HCT116 (cell line): ENCODE results near the gene CCSER1. TPM values are rescaled to one million over a fixed set of nuclear protein-coding genes. Genes with fewer than 3 reads are reported as not detected.

Experiments
- ATAC-seq: fragments of 200-7000 bp; cut with Tn5 transposase; 2 replicates; pipeline ENCODE4 v1.9.1; 2020; ENCODE audit warnings: mild to moderate bottlenecking, moderate library complexity
- BruUV-seq: library from RNA; stranded (reverse); fragments of 400-500 nt; replicated peaks from 2 replicates; lab custom pipeline; 2021; lab: Mats Ljungman, UMichigan
- CTCF ChIA-PET: fragments of 300-600 bp; sonication (Branson Sonifier 250); formaldehyde crosslinking; loops from one replicate; lab custom pipeline; 2021; ENCODE audit warnings: antibody characterized with exemption; lab: Charles Lee
- POLR2A ChIA-PET: fragments of 300-600, 350-600 bp; sonication (Branson Sonifier 250); formaldehyde crosslinking; loops from one replicate; lab custom pipeline; 2021; ENCODE audit warnings: antibody characterized with exemption; lab: Charles Lee
- RAD21 ChIA-PET, 2 experiments: fragments of 300-600 bp; sonication (Branson Sonifier 250); formaldehyde crosslinking; loops; one replicate each; lab custom pipeline; 2023; ENCODE audit warnings: low total read pairs in 2 of 2; ENCODE audit not compliant: uncharacterized antibody in 2 of 2, unreplicated experiment in 2 of 2, low non-redundant PET in 1 of 2; lab: Charles Lee
- DNase-seq: peaks from one replicate; pipeline ENCODE4 v3.0.0-alpha.2; 2010; ENCODE audit warnings: low read depth, low spot score
- H2AFZ ChIP-seq: fragments of 200-600 bp; shearing (Covaris generic), sonication (generic); 2 replicates; pipeline ENCODE4 v1.6.1; 2017; ENCODE audit warnings: low read depth, mixed run types, mixed read lengths, antibody characterized with exemption, low read length; ENCODE audit not compliant: poor library complexity, severe bottlenecking
- H3K27ac ChIP-seq: 2 replicates; pipeline ENCODE4 v1.5.1; 2012; ENCODE audit warnings: low read depth, low read length
- H3K27me3 ChIP-seq: fragments of 200-600 bp; sonication (generic); 2 replicates; pipeline ENCODE4 v1.6.1; 2016; ENCODE audit warnings: mixed run types, low read length, mixed read lengths; ENCODE audit not compliant: insufficient read depth
- H3K36me3 ChIP-seq, 2 experiments: fragments of 200-500 bp in 1 of 2; fragments of 200-600 bp in 1 of 2; sonication (Bioruptor generic) in 1 of 2; sonication (generic) in 1 of 2; 2 replicates each; pipeline versions ENCODE4 v1.5.1 to v1.6.1; 2014 to 2016; ENCODE audit warnings: low read length in 2 of 2, inconsistent platforms in 1 of 2, mixed read lengths in 1 of 2, mixed run types in 1 of 2; ENCODE audit not compliant: insufficient read depth in 2 of 2, control insufficient read depth in 1 of 2
- H3K4me1 ChIP-seq, 2 experiments: fragments of 200-600 bp in 1 of 2; sonication (generic) in 1 of 2; 2 replicates each; pipeline versions ENCODE4 v1.5.1 to v1.6.1; 2012 to 2017; ENCODE audit warnings: low read length in 2 of 2, inconsistent platforms in 1 of 2, mild to moderate bottlenecking in 1 of 2, mixed read lengths in 1 of 2, mixed run types in 1 of 2, moderate library complexity in 1 of 2; ENCODE audit not compliant: insufficient read depth in 2 of 2, control insufficient read depth in 1 of 2
- H3K4me2 ChIP-seq: fragments of 200-600 bp; sonication (generic); 2 replicates; pipeline ENCODE4 v1.6.1; 2017; ENCODE audit warnings: mixed run types, low read length, mixed read lengths
- H3K4me3 ChIP-seq, 2 experiments: fragments of 200-600 bp in 1 of 2; sonication (generic) in 1 of 2; replicated peaks in 1 of 2; 2 replicates each; pipeline ENCODE4 v1.5.1; 2011 to 2016; ENCODE audit warnings: low read length in 2 of 2, control low read depth in 1 of 2, low read depth in 1 of 2, mild to moderate bottlenecking in 1 of 2, mixed read lengths in 1 of 2, mixed run types in 1 of 2
- H3K79me2 ChIP-seq: fragments of 200-600 bp; sonication (generic); 2 replicates; pipeline ENCODE4 v1.6.1; 2017; ENCODE audit warnings: mild to moderate bottlenecking, mixed run types, low read length, moderate library complexity, mixed read lengths; ENCODE audit not compliant: insufficient read depth
- H3K9ac ChIP-seq: fragments of 200-600 bp; sonication (generic); 2 replicates; pipeline ENCODE4 v1.6.1; 2016; ENCODE audit warnings: low read length, mixed read lengths
- H3K9me2 ChIP-seq: fragments of 200-600 bp; sonication (generic), shearing (Covaris generic); 2 replicates; pipeline ENCODE4 v1.6.1; 2017; ENCODE audit warnings: mixed run types, mild to moderate bottlenecking, moderate library complexity; ENCODE audit not compliant: insufficient read depth
- H3K9me3 ChIP-seq, 2 experiments: fragments of 200-500 bp in 1 of 2; fragments of 200-600 bp in 1 of 2; sonication (Bioruptor generic) in 1 of 2; sonication (generic) in 1 of 2; 2 replicates each; pipeline ENCODE4 v1.6.1; 2014 to 2017; ENCODE audit warnings: low read length in 2 of 2, mixed read lengths in 2 of 2, inconsistent platforms in 1 of 2, low read depth in 1 of 2, mild to moderate bottlenecking in 1 of 2, mixed run types in 1 of 2, moderate library complexity in 1 of 2; ENCODE audit not compliant: control insufficient read depth in 1 of 2, insufficient read depth in 1 of 2
- H4K20me1 ChIP-seq: fragments of 200-600 bp; sonication (generic), shearing (Covaris generic); 2 replicates; pipeline ENCODE4 v1.6.1; 2017; ENCODE audit warnings: mixed run types, mild to moderate bottlenecking, moderate library complexity; ENCODE audit not compliant: insufficient read depth
- EGR1 ChIP-seq: IDR thresholded peaks from 2 replicates; pipeline ENCODE4 v1.6.1; 2012; ENCODE audit warnings: low read depth
- ELF1 ChIP-seq: IDR thresholded peaks from 2 replicates; pipeline ENCODE4 v1.6.1; 2012; ENCODE audit warnings: low read depth, borderline replicate concordance
- EZH2 ChIP-seq: fragments of 200-600 bp; sonication (generic); IDR thresholded peaks from 2 replicates; pipeline ENCODE4 v1.6.1; 2017; ENCODE audit warnings: antibody characterized with exemption, mixed run types
- POLR2AphosphoS5 ChIP-seq: IDR thresholded peaks from 2 replicates; pipeline ENCODE4 v1.6.1; 2011; ENCODE audit warnings: mild to moderate bottlenecking, low read depth, low read length, moderate library complexity
- RAD21 ChIP-seq: IDR thresholded peaks from 2 replicates; pipeline ENCODE4 v1.6.1; 2012; ENCODE audit warnings: low read depth, mild to moderate bottlenecking
- SRF ChIP-seq: IDR thresholded peaks from 2 replicates; pipeline ENCODE4 v1.6.1; 2012; ENCODE audit warnings: low read depth
- intact Hi-C: fragments of 100-400 bp; cut with micrococcal nuclease; formaldehyde crosslinking; loops from 2 replicates; pipeline ENCODE4 v1.10.0; 2022
- total RNA-seq: library from RNA; stranded (reverse); gene quantifications from one replicate; pipeline ENCODE4 v1.2.1, GENCODE V29; 2021; ENCODE audit not compliant: unreplicated experiment
- TF ChIP-seq, protein P1 (sequence below): IDR thresholded peaks from 2 replicates; pipeline ENCODE4 v1.6.1; 2012; ENCODE audit warnings: low read depth
- TF ChIP-seq, protein P2 (sequence below): IDR thresholded peaks from 2 replicates; pipeline ENCODE4 v1.6.1; 2011; ENCODE audit warnings: mild to moderate bottlenecking, low read length, moderate library complexity; ENCODE audit not compliant: insufficient replicate concordance; ENCODE audit errors: extremely low read depth

The CCSER1 gene
- total RNA-seq, 1 experiment from 2014 or later: 6.7 TPM

GRCh38 chr4:91256043-91256442, 1128.8 kb downstream of the CCSER1 start:
- TF ChIP-seq, protein P1, sequence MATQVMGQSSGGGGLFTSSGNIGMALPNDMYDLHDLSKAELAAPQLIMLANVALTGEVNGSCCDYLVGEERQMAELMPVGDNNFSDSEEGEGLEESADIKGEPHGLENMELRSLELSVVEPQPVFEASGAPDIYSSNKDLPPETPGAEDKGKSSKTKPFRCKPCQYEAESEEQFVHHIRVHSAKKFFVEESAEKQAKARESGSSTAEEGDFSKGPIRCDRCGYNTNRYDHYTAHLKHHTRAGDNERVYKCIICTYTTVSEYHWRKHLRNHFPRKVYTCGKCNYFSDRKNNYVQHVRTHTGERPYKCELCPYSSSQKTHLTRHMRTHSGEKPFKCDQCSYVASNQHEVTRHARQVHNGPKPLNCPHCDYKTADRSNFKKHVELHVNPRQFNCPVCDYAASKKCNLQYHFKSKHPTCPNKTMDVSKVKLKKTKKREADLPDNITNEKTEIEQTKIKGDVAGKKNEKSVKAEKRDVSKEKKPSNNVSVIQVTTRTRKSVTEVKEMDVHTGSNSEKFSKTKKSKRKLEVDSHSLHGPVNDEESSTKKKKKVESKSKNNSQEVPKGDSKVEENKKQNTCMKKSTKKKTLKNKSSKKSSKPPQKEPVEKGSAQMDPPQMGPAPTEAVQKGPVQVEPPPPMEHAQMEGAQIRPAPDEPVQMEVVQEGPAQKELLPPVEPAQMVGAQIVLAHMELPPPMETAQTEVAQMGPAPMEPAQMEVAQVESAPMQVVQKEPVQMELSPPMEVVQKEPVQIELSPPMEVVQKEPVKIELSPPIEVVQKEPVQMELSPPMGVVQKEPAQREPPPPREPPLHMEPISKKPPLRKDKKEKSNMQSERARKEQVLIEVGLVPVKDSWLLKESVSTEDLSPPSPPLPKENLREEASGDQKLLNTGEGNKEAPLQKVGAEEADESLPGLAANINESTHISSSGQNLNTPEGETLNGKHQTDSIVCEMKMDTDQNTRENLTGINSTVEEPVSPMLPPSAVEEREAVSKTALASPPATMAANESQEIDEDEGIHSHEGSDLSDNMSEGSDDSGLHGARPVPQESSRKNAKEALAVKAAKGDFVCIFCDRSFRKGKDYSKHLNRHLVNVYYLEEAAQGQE: no peak
- TF ChIP-seq SRF (no peak), EZH2 (no peak), ELF1 (no peak), EGR1 (no peak), RAD21 (no peak), POLR2AphosphoS5 (no peak)
- TF ChIP-seq, protein P2, sequence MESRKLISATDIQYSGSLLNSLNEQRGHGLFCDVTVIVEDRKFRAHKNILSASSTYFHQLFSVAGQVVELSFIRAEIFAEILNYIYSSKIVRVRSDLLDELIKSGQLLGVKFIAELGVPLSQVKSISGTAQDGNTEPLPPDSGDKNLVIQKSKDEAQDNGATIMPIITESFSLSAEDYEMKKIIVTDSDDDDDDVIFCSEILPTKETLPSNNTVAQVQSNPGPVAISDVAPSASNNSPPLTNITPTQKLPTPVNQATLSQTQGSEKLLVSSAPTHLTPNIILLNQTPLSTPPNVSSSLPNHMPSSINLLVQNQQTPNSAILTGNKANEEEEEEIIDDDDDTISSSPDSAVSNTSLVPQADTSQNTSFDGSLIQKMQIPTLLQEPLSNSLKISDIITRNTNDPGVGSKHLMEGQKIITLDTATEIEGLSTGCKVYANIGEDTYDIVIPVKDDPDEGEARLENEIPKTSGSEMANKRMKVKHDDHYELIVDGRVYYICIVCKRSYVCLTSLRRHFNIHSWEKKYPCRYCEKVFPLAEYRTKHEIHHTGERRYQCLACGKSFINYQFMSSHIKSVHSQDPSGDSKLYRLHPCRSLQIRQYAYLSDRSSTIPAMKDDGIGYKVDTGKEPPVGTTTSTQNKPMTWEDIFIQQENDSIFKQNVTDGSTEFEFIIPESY: no peak

More at GRCh38 chr4:91256043-91256442, 1128.8 kb downstream of the CCSER1 start:
- ATAC-seq: no peak
- no peak overlapping the region for H3K4me2 ChIP-seq
- no peak overlapping the region for H3K9ac ChIP-seq
- no peak overlapping the region for H3K27ac ChIP-seq
- POLR2A ChIA-PET: no interaction called here
- H3K9me2 ChIP-seq: no peaks in the 10 kb centered on the region
- H3K36me3 ChIP-seq: no peaks in the 10 kb centered on the region
- no peaks in the 10 kb centered on the region for H3K4me1 ChIP-seq
- H3K4me3 ChIP-seq: no peak overlapping the region
- DNase-seq: no peak
- H3K79me2 ChIP-seq: no peaks in the 10 kb centered on the region
- intact Hi-C loops: no loop called here
- RAD21 ChIA-PET: no interaction called here
- H3K9me3 ChIP-seq: no peaks in the 10 kb centered on the region
- H2AFZ ChIP-seq: no peak overlapping the region
- H4K20me1 ChIP-seq: no peaks in the 10 kb centered on the region
- BruUV-seq: no TSS peak
- no peaks in the 10 kb centered on the region for H3K27me3 ChIP-seq
- CTCF ChIA-PET: no interaction called here
